K562 (cell line): ENCODE measurements around the gene ERC2. TPM values are rescaled to one million over a fixed set of nuclear protein-coding genes. Genes with fewer than 3 reads are reported as not detected.

Experiments used
- ATAC-seq: fragments of 200-7000 bp; cut with Tn5 transposase; 3 replicates; pipeline ENCODE4 v1.9.1; 2020; ENCODE audit warnings: moderate library complexity
- BruUV-seq: library from RNA; stranded (reverse); fragments of 400-500 nt; replicated peaks from 2 replicates; lab custom pipeline; 2021; lab: Mats Ljungman, UMichigan
- CTCF ChIA-PET: fragments of 300-600 bp; formaldehyde crosslinking; extraction: SDS; loops from one replicate; lab custom pipeline; 2021; ENCODE audit warnings: low intra/inter-chr PET ratio; lab: Yijun Ruan, JAX
- POLR2A ChIA-PET: fragments of 300-600, 350-650 bp; sonication (Branson Sonifier 250); formaldehyde crosslinking; extraction: SDS; loops from one replicate; lab custom pipeline; 2021; ENCODE audit warnings: antibody characterized with exemption, inconsistent platforms; lab: Yijun Ruan, JAX
- DNase-seq, 4 experiments: peaks; one replicate each; pipeline versions ENCODE4 v3.0.0 to v3.0.0-alpha.2; 2011 to 2018; ENCODE audit warnings: low spot score in 3 of 4, mixed read lengths in 3 of 4; ENCODE audit errors: extremely low read depth in 1 of 4
- FAIRE-seq: peaks from 2 replicates; lab custom pipeline; 2011; peaks lifted over from hg19 to GRCh38; lab: Jason Lieb, UNC
- H2AFZ ChIP-seq: 2 replicates; pipeline ENCODE4 v1.6.0; 2011; ENCODE audit warnings: low read depth, low read length, control low read depth, inconsistent platforms
- H3K27ac ChIP-seq: fragments of 200-600 bp; 3 replicates; pipeline ENCODE4 v1.8.0; 2011; ENCODE audit warnings: low read depth, mild to moderate bottlenecking, control low read depth, inconsistent platforms, low read length, moderate library complexity, mixed read lengths; ENCODE audit errors: extremely low read depth
- H3K27me3 ChIP-seq, 2 experiments: fragments of 300-600 bp in 1 of 2; 2 replicates in 1 of 2; 3 replicates in 1 of 2; pipeline versions ENCODE4 v1.6.0 to v1.8.0; 2011; ENCODE audit warnings: inconsistent platforms in 2 of 2, low read length in 2 of 2, mild to moderate bottlenecking in 1 of 2, mixed read lengths in 1 of 2, moderate library complexity in 1 of 2; ENCODE audit not compliant: control insufficient read depth in 2 of 2, insufficient read depth in 2 of 2
- H3K36me3 ChIP-seq: fragments of 300-600 bp; 3 replicates; pipeline ENCODE4 v1.8.0; 2011; ENCODE audit warnings: mild to moderate bottlenecking, low read length, inconsistent platforms; ENCODE audit not compliant: control insufficient read depth, insufficient read depth
- H3K4me1 ChIP-seq, 2 experiments: fragments of 200-600 bp in 1 of 2; replicated peaks in 1 of 2; 2 replicates in 1 of 2; 3 replicates in 1 of 2; pipeline versions ENCODE4 v1.5.1 to v1.8.0; 2011; ENCODE audit warnings: inconsistent platforms in 2 of 2, low read length in 2 of 2, mild to moderate bottlenecking in 1 of 2, mixed read lengths in 1 of 2, moderate library complexity in 1 of 2; ENCODE audit not compliant: control insufficient read depth in 2 of 2, insufficient read depth in 2 of 2
- H3K4me2 ChIP-seq: 2 replicates; pipeline ENCODE4 v1.6.1; 2011; ENCODE audit warnings: low read length, control low read depth, inconsistent platforms, mixed read lengths; ENCODE audit not compliant: insufficient read depth
- H3K4me3 ChIP-seq: fragments of 200-600 bp; sonication (generic), shearing (Covaris generic); 2 replicates; pipeline ENCODE4 v1.5.1; 2016; ENCODE audit warnings: control low read depth, inconsistent platforms
- H3K79me2 ChIP-seq: fragments of 200-600 bp; 3 replicates; pipeline ENCODE4 v1.8.0; 2011; ENCODE audit warnings: low read length, inconsistent platforms; ENCODE audit not compliant: control insufficient read depth, insufficient read depth
- H3K9ac ChIP-seq, 2 experiments: 2 replicates each; pipeline versions ENCODE4 v1.6.0 to v1.6.1; 2011; ENCODE audit warnings: low read depth in 2 of 2, low read length in 2 of 2, control low read depth in 1 of 2, inconsistent platforms in 1 of 2, mild to moderate bottlenecking in 1 of 2, mixed read lengths in 1 of 2; ENCODE audit not compliant: insufficient read depth in 1 of 2
- H3K9me1 ChIP-seq: one replicate; pipeline ENCODE4 v1.6.0; 2011; ENCODE audit warnings: inconsistent platforms, mild to moderate bottlenecking, low read length, moderate library complexity; ENCODE audit not compliant: control insufficient read depth, insufficient read depth
- H3K9me3 ChIP-seq: replicated peaks from 2 replicates; pipeline ENCODE4 v1.5.1; 2011; ENCODE audit warnings: low read depth, low read length, inconsistent platforms; ENCODE audit not compliant: control insufficient read depth, insufficient read depth
- H4K20me1 ChIP-seq: replicated peaks from 2 replicates; pipeline ENCODE4 v1.6.1; 2011; ENCODE audit warnings: low read length, inconsistent platforms, mixed read lengths; ENCODE audit not compliant: control insufficient read depth, insufficient read depth
- ID3 ChIP-seq, 2 experiments: fragments of 250-450 bp in 1 of 2; fragments of 450-650 bp in 1 of 2; sonication (Bioruptor Pico) in 1 of 2; IDR thresholded peaks; 2 replicates each; pipeline versions ENCODE4 v1.6.1 to v1.8.0; 2016 to 2021; ENCODE audit warnings: mild to moderate bottlenecking in 2 of 2, moderate library complexity in 2 of 2, missing compliant biosample characterization in 1 of 2, missing genetic modification characterization in 1 of 2
- MAZ ChIP-seq, 2 experiments: fragments of 450-650 bp in 1 of 2; sonication (generic) in 1 of 2; formaldehyde crosslinking; IDR thresholded peaks in 1 of 2; conservative IDR thresholded peaks in 1 of 2; 2 replicates each; pipeline versions ENCODE4 v1.4.0 to v1.5.0; 2020; ENCODE audit warnings: mild to moderate bottlenecking in 1 of 2, missing genetic modification reagents in 1 of 2
- PTBP1 ChIP-seq: fragments of 200-400 bp; formaldehyde crosslinking; IDR thresholded peaks from 2 replicates; pipeline ENCODE4 v1.6.1; 2017; ENCODE audit warnings: low read depth, low read length
- RCOR1 ChIP-seq, 2 experiments: IDR thresholded peaks; 2 replicates each; pipeline ENCODE4 v1.6.1; 2012; ENCODE audit warnings: low read depth in 2 of 2, low read length in 2 of 2, borderline replicate concordance in 1 of 2, improper control_type of control experiment in 1 of 2
- SMAD1 ChIP-seq: fragments of 150-350 bp; IDR thresholded peaks from 2 replicates; pipeline ENCODE4 v1.6.1; 2014; ENCODE audit warnings: low read length, low read depth; ENCODE audit not compliant: partially characterized antibody
- ZBTB8A ChIP-seq: fragments of 450-650 bp; IDR thresholded peaks from 2 replicates; pipeline ENCODE4 v1.6.1; 2018; ENCODE audit warnings: mild to moderate bottlenecking, moderate library complexity; ENCODE audit not compliant: partially characterized antibody
- ZNF324 ChIP-seq: fragments of 250-450 bp; sonication (Bioruptor Pico); IDR thresholded peaks from 2 replicates; pipeline ENCODE4 v1.4.0; 2020; ENCODE audit warnings: mild to moderate bottlenecking
- ZNF408 ChIP-seq: fragments of 250-450 bp; sonication (Bioruptor Pico); IDR thresholded peaks from 2 replicates; pipeline ENCODE4 v1.4.0; 2020; ENCODE audit warnings: low read depth, mild to moderate bottlenecking, moderate library complexity
- WGBS: fragments of 100-300 bp; shearing (Covaris generic); methylation state at CpG from one replicate; pipeline ENCODE4 v1.1.6; 2016; ENCODE audit warnings: low coverage, mixed read lengths; ENCODE audit not compliant: insufficient coverage; ENCODE audit errors: missing lambda C conversion rate; 5-methylcytosine and 5-hydroxymethylcytosine counted together
- in situ Hi-C: fragments of 300-500 bp; cut with MboI; formaldehyde crosslinking; loops from 4 replicates; pipeline ENCODE4 v1.15.0; 2018; ENCODE audit warnings: inconsistent platforms, mixed read lengths
- intact Hi-C: fragments of 100-400 bp; cut with micrococcal nuclease; formaldehyde crosslinking; loops from 2 replicates; pipeline ENCODE4 v1.14.2; 2022
- polyA plus RNA-seq, 8 experiments: library from polyadenylated mRNA; depleted of rRNA in 4 of 8; stranded (reverse) in 5 of 8; unstranded in 3 of 8; fragments of >200 nt; fragmentation: Nextera tagmentation in 2 of 8; fragmentation: Illumina TruSeq in 1 of 8; extraction: Ambion mirVana in 2 of 8; extraction: Trizol in 1 of 8; gene quantifications; 2 replicates each; pipeline versions ENCODE4 v1.2.1 to v1.2.3, GENCODE V29; 2011 to 2014; ENCODE audit warnings: inconsistent platforms in 1 of 8, missing spikeins in 1 of 8
- total RNA-seq, 7 experiments: library from RNA; depleted of rRNA in 6 of 7; stranded (reverse); fragments of >200 nt in 6 of 7; fragmentation: Illumina TruSeq in 2 of 7; extraction: Trizol in 2 of 7; gene quantifications; 2 replicates each; pipeline versions ENCODE4 v1.2.1 to v1.2.3, GENCODE V29; 2011 to 2021; ENCODE audit warnings: low replicate concordance in 1 of 7

The ERC2 gene
- total and polyA plus RNA-seq, 9 of the 15 experiments (the other 6 are each of a cell fraction or from before 2014, with no cell fraction given) = 0.04 to 0.18 (median 0.07) TPM; not detected in 2

GRCh38 chr3:55770077-55770476 lies 698.2 kb downstream of the ERC2 start:
- WGBS = 0% methylated on average over 1 of the region's 1 CpG
- no TSS peak for BruUV-seq
- ChIA-PET CTCF (interaction anchor here (0.7 kb wide), 1 partner anchor 217 kb away, joined by 3 read pairs; no protein-coding TSS in a partner anchor), POLR2A (no interaction called here)
- Histone ChIP-seq H3K9me3 (no peaks in the 10 kb centered on the region), H2AFZ (no peak overlapping the region), H4K20me1 (no peaks in the 10 kb centered on the region), H3K79me2 (no peaks in the 10 kb centered on the region), H3K27ac (no peak overlapping the region), H3K9me1 (no peaks in the 10 kb centered on the region), H3K4me1 (no peaks in the 10 kb centered on the region), H3K36me3 (no peaks in the 10 kb centered on the region), H3K27me3 (no peaks in the 10 kb centered on the region), H3K4me2 (no peak overlapping the region), H3K4me3 (no peak overlapping the region), H3K9ac (no peak overlapping the region)
- DNase-seq (no peak), FAIRE-seq (no peak), ATAC-seq (no peak)
- TF ChIP-seq ZBTB8A (no peak), MAZ (CRISPR knock-in tag; conservative IDR thresholded peaks at IDR 0.05 in 1 of 2, IDR thresholded peaks at IDR 0.05 in 1 of 2) (no peak), ZNF408 (CRISPR knock-in tag) (no peak), RCOR1 (IDR thresholded peaks at IDR 0.05; ENCODE audit: borderline replicate concordance in 1 of 2, low read depth in 2 of 2, low read length in 2 of 2) (no peak), ID3 (CRISPR knock-in tag; IDR thresholded peaks at IDR 0.05) (no peak), ID3 (tag; IDR thresholded peaks at IDR 0.05) (no peak), SMAD1 (no peak), PTBP1 (no peak), ZNF324 (no peak)
- in situ Hi-C loops = no loop called here
- intact Hi-C loops = no loop called here
